NCI-H1092 treated with DMSO at 0.1 percent for 48 hours (cell line): Measurements from ENCODE around the gene CD300LF.

ENCODE experiments used
- DNase-seq: peaks from one replicate; lab custom pipeline; 2025; lab: John Stamatoyannopoulos, UW

Gene CD300LF

GRCh38 chr17:74686761-74687160 lies 26.0 kb downstream of the CD300LF start:
- no peak for DNase-seq

GRCh38 chr17:74682471-74683190 lies 30.1 kb downstream of the CD300LF start:
- no peak for DNase-seq

- no peak for DNase-seq
Observed at GRCh38 chr17:74682028-74682427, 30.7 kb downstream of the CD300LF start.

- DNase-seq, result no peak
Observed at GRCh38 chr17:74680941-74681340, 31.8 kb downstream of the CD300LF start.

- no peak for DNase-seq
Observed at GRCh38 chr17:74680213-74680612, 32.5 kb downstream of the CD300LF start.

- no peak for DNase-seq
Observed at GRCh38 chr17:74679374-74679773, 33.3 kb downstream of the CD300LF start.

- DNase-seq, result no peak
Observed at GRCh38 chr17:74678541-74678940, 34.2 kb downstream of the CD300LF start.

- no peak for DNase-seq
Observed at GRCh38 chr17:74677558-74678466, 34.9 kb downstream of the CD300LF start.

GRCh38 chr17:74671031-74671771 lies 41.5 kb downstream of the CD300LF start:
- DNase-seq, result no peak

GRCh38 chr17:74670329-74670728 lies 42.4 kb downstream of the CD300LF start:
- no peak for DNase-seq

- no peak for DNase-seq
Observed at GRCh38 chr17:74663561-74663960, 49.2 kb downstream of the CD300LF start.

GRCh38 chr17:74659889-74660288 lies 52.8 kb downstream of the CD300LF start:
- DNase-seq, result no peak

GRCh38 chr17:74658620-74659019 lies 54.1 kb downstream of the CD300LF start:
- no peak for DNase-seq

GRCh38 chr17:74654742-74655141 lies 58.0 kb downstream of the CD300LF start:
- no peak for DNase-seq

- no peak for DNase-seq
Observed at GRCh38 chr17:74652020-74652419, 60.7 kb downstream of the CD300LF start.

GRCh38 chr17:74649909-74650308 lies 62.8 kb downstream of the CD300LF start:
- DNase-seq, result no peak

- no peak for DNase-seq
Observed at GRCh38 chr17:74647871-74648672, 64.7 kb downstream of the CD300LF start.

GRCh38 chr17:74646231-74646630 lies 66.5 kb downstream of the CD300LF start:
- no peak for DNase-seq

- DNase-seq, result no peak
Observed at GRCh38 chr17:74645010-74645409, 67.7 kb downstream of the CD300LF start.

GRCh38 chr17:74644419-74644818 lies 68.3 kb downstream of the CD300LF start:
- DNase-seq, result no peak
